H1 (cell line): ENCODE measurements around the gene SRRM4. TPM values are rescaled to one million over a fixed set of nuclear protein-coding genes. Genes with fewer than 3 reads are reported as not detected.

Source experiments
- CTCF ChIA-PET: fragments of 300-600 bp; sonication (Branson Sonifier 250); formaldehyde crosslinking; loops from one replicate; lab custom pipeline; 2021; ENCODE audit not compliant: partially characterized antibody; lab: Charles Lee
- POLR2A ChIA-PET: fragments of 300-600 bp; sonication (Branson Sonifier 250); formaldehyde crosslinking; loops from one replicate; lab custom pipeline; 2021; ENCODE audit warnings: inconsistent platforms; ENCODE audit not compliant: partially characterized antibody; lab: Charles Lee
- DNase-seq, 2 experiments: peaks; one replicate each; pipeline versions ENCODE4 v3.0.0 to v3.0.0-alpha.2; 2010 to 2022; ENCODE audit warnings: low spot score in 2 of 2, low read depth in 1 of 2, mixed read lengths in 1 of 2
- FAIRE-seq: peaks from 2 replicates; lab custom pipeline; 2011; peaks lifted over from hg19 to GRCh38; lab: Jason Lieb, UNC
- H2AFZ ChIP-seq: 2 replicates; pipeline ENCODE4 v1.8.1; 2012; ENCODE audit warnings: low read length, inconsistent platforms
- H2AK5ac ChIP-seq: 2 replicates; pipeline ENCODE4 v1.6.1; 2013; ENCODE audit warnings: low read depth, low read length
- H2BK120ac ChIP-seq: replicated peaks from 2 replicates; pipeline ENCODE3; 2013; ENCODE audit warnings: low read depth, low read length, inconsistent platforms
- H2BK12ac ChIP-seq: 2 replicates; pipeline ENCODE4 v1.6.1; 2013; ENCODE audit warnings: low read depth, low read length
- H2BK15ac ChIP-seq: 2 replicates; pipeline ENCODE4 v1.6.1; 2013; ENCODE audit warnings: low read length
- H2BK20ac ChIP-seq: 2 replicates; pipeline ENCODE4 v1.6.1; 2013; ENCODE audit warnings: low read length
- H2BK5ac ChIP-seq: 2 replicates; pipeline ENCODE4 v1.6.1; 2013; ENCODE audit warnings: low read depth, low read length
- H3K14ac ChIP-seq: 2 replicates; pipeline ENCODE4 v1.6.1; 2013; ENCODE audit warnings: inconsistent platforms; ENCODE audit not compliant: insufficient read length
- H3K18ac ChIP-seq: 2 replicates; pipeline ENCODE4 v1.6.1; 2013; ENCODE audit warnings: low read length; ENCODE audit errors: extremely low read depth
- H3K23ac ChIP-seq: 2 replicates; pipeline ENCODE4 v1.6.1; 2013; ENCODE audit warnings: inconsistent platforms; ENCODE audit not compliant: insufficient read length
- H3K23me2 ChIP-seq: 2 replicates; pipeline ENCODE4 v1.6.1; 2013; ENCODE audit warnings: low read depth, low read length
- H3K27ac ChIP-seq: 2 replicates; pipeline ENCODE4 v1.6.1; 2011; ENCODE audit warnings: low read depth, low read length, inconsistent platforms
- H3K27me3 ChIP-seq, 4 experiments: replicated peaks in 1 of 4; 1 replicate in 1 of 4; 2 replicates in 3 of 4; pipeline versions ENCODE4 v1.6.1 to v1.8.1; 2011 to 2013; ENCODE audit warnings: low read length in 3 of 4, mild to moderate bottlenecking in 3 of 4, inconsistent platforms in 2 of 4, mixed read lengths in 2 of 4, moderate library complexity in 1 of 4; ENCODE audit not compliant: control insufficient read depth in 3 of 4, insufficient read depth in 3 of 4; ENCODE audit errors: extremely low read depth in 1 of 4
- H3K36me3 ChIP-seq, 4 experiments: 2 replicates each; pipeline versions ENCODE4 v1.6.1 to v1.8.1; 2011 to 2013; ENCODE audit warnings: mild to moderate bottlenecking in 4 of 4, low read length in 3 of 4, moderate library complexity in 2 of 4, control low read depth in 1 of 4, inconsistent platforms in 1 of 4; ENCODE audit not compliant: insufficient read depth in 4 of 4, control insufficient read depth in 2 of 4
- H3K4ac ChIP-seq: replicated peaks from 2 replicates; pipeline ENCODE3; 2013; ENCODE audit warnings: low read length, low read depth, mixed read lengths, inconsistent platforms; ENCODE audit not compliant: insufficient read length
- H3K4me1 ChIP-seq, 4 experiments: replicated peaks in 1 of 4; 1 replicate in 1 of 4; 2 replicates in 3 of 4; pipeline versions ENCODE4 v1.6.1 to v1.8.1; 2011 to 2013; ENCODE audit warnings: low read length in 3 of 4, inconsistent platforms in 2 of 4, mixed read lengths in 1 of 4; ENCODE audit not compliant: insufficient read depth in 4 of 4, control insufficient read depth in 3 of 4
- H3K4me2 ChIP-seq, 2 experiments: 2 replicates each; pipeline versions ENCODE4 v1.6.1 to v1.8.1; 2011 to 2013; ENCODE audit warnings: low read depth in 2 of 2, low read length in 2 of 2, control low read depth in 1 of 2, inconsistent platforms in 1 of 2, mild to moderate bottlenecking in 1 of 2; ENCODE audit not compliant: insufficient read depth in 1 of 2
- H3K4me3 ChIP-seq, 4 experiments: fragments of 200-600, 300-600 bp in 1 of 4; sonication (generic), shearing (Covaris generic), sonication (Bioruptor Twin) in 1 of 4; 2 replicates each; pipeline versions ENCODE4 v1.5.1 to v1.8.1; 2011 to 2016; ENCODE audit warnings: low read length in 4 of 4, low read depth in 3 of 4, control low read depth in 2 of 4, inconsistent platforms in 2 of 4, mild to moderate bottlenecking in 2 of 4, mixed read lengths in 1 of 4, moderate library complexity in 1 of 4; ENCODE audit not compliant: insufficient read depth in 2 of 4; ENCODE audit errors: extremely low read depth in 1 of 4
- H3K56ac ChIP-seq: replicated peaks from 2 replicates; pipeline ENCODE3; 2013; ENCODE audit warnings: low read depth, mild to moderate bottlenecking, mixed read lengths, low read length, inconsistent platforms; ENCODE audit not compliant: insufficient read length
- H3K79me1 ChIP-seq: 2 replicates; pipeline ENCODE4 v1.6.1; 2013; ENCODE audit warnings: low read depth, low read length, control low read depth
- H3K79me2 ChIP-seq, 2 experiments: 2 replicates each; pipeline versions ENCODE4 v1.6.1 to v1.8.1; 2012 to 2013; ENCODE audit warnings: low read length in 2 of 2, mild to moderate bottlenecking in 2 of 2, inconsistent platforms in 1 of 2; ENCODE audit not compliant: insufficient read depth in 2 of 2, control insufficient read depth in 1 of 2
- H3K9ac ChIP-seq, 4 experiments: replicated peaks in 1 of 4; 1 replicate in 1 of 4; 2 replicates in 3 of 4; pipeline versions ENCODE4 v1.6.1 to v1.8.1; 2011 to 2013; ENCODE audit warnings: low read depth in 3 of 4, low read length in 3 of 4, control low read depth in 2 of 4, mild to moderate bottlenecking in 2 of 4, moderate library complexity in 2 of 4, inconsistent platforms in 1 of 4; ENCODE audit errors: extremely low read depth in 1 of 4
- H3K9me3 ChIP-seq, 2 experiments: 2 replicates each; pipeline versions ENCODE4 v1.6.1 to v1.8.1; 2012 to 2013; ENCODE audit warnings: mild to moderate bottlenecking in 2 of 2, moderate library complexity in 2 of 2, control low read depth in 1 of 2, inconsistent platforms in 1 of 2, low read depth in 1 of 2, low read length in 1 of 2, mixed read lengths in 1 of 2; ENCODE audit not compliant: insufficient read depth in 2 of 2
- H4K20me1 ChIP-seq, 2 experiments: replicated peaks in 1 of 2; 2 replicates each; pipeline versions ENCODE3 to v1.8.1; 2011 to 2013; ENCODE audit warnings: inconsistent platforms in 2 of 2, low read length in 2 of 2, mild to moderate bottlenecking in 1 of 2; ENCODE audit not compliant: insufficient read depth in 2 of 2, control insufficient read depth in 1 of 2
- H4K5ac ChIP-seq: 2 replicates; pipeline ENCODE4 v1.6.1; 2013; ENCODE audit warnings: low read length, low read depth, mixed read lengths, inconsistent platforms; ENCODE audit not compliant: insufficient read length
- H4K8ac ChIP-seq: 2 replicates; pipeline ENCODE4 v1.8.0; 2013; ENCODE audit warnings: mild to moderate bottlenecking, moderate library complexity, low read length, inconsistent platforms; ENCODE audit not compliant: insufficient read depth; ENCODE audit errors: extremely low read depth
- H4K91ac ChIP-seq: replicated peaks from 2 replicates; pipeline ENCODE3; 2013; ENCODE audit warnings: low read length, mixed read lengths, inconsistent platforms; ENCODE audit not compliant: insufficient read length
- BACH1 ChIP-seq: IDR thresholded peaks from 2 replicates; pipeline ENCODE4 v1.6.1; 2012; ENCODE audit warnings: low read length, improper control_type of control experiment
- CBX8 ChIP-seq: fragments of 300-800, 300-1000 bp; sonication (generic); IDR thresholded peaks from 2 replicates; pipeline ENCODE4 v1.7.1; 2016; ENCODE audit warnings: low read depth, low read length, borderline replicate concordance
- CEBPB ChIP-seq: IDR thresholded peaks from 2 replicates; pipeline ENCODE4 v1.6.1; 2012; ENCODE audit warnings: low read depth, low read length
- JUND ChIP-seq: IDR thresholded peaks from 2 replicates; pipeline ENCODE4 v1.6.1; 2011; ENCODE audit warnings: mild to moderate bottlenecking, improper control_type of control experiment, low read length
- RFX5 ChIP-seq: IDR thresholded peaks from 2 replicates; pipeline ENCODE4 v1.6.1; 2011; ENCODE audit warnings: low read depth, low read length, improper control_type of control experiment, borderline replicate concordance
- TAF1 ChIP-seq: IDR thresholded peaks from 2 replicates; pipeline ENCODE4 v1.6.1; 2011; ENCODE audit warnings: mild to moderate bottlenecking, low read depth, low read length
- TAF7 ChIP-seq: optimal IDR thresholded peaks from 2 replicates; pipeline ENCODE3; 2011; ENCODE audit warnings: low read depth, mild to moderate bottlenecking, inconsistent platforms, low read length, moderate library complexity, borderline replicate concordance
- ZNF274 ChIP-seq: IDR thresholded peaks from 2 replicates; pipeline ENCODE4 v1.7.0; 2012; ENCODE audit warnings: low read length, borderline replicate concordance; ENCODE audit errors: extremely low read depth
- WGBS, 2 experiments: shearing (Covaris generic) in 1 of 2; methylation state at CpG; one replicate each; pipeline versions ENCODE4 v1.1.6 to v1.1.7; 2013 to 2015; ENCODE audit warnings: low lambda C conversion rate in 2 of 2, mixed read lengths in 2 of 2, inconsistent platforms in 1 of 2, low coverage in 1 of 2, missing lambda C conversion rate in 1 of 2; ENCODE audit not compliant: insufficient replicate concordance in 2 of 2, insufficient coverage in 1 of 2, insufficient read length in 1 of 2; ENCODE audit errors: extremely low coverage in 1 of 2, missing lambda C conversion rate in 1 of 2; 5-methylcytosine and 5-hydroxymethylcytosine counted together
- polyA plus RNA-seq, 7 experiments: library from polyadenylated mRNA; depleted of rRNA in 3 of 7; stranded (reverse) in 5 of 7; unstranded in 2 of 7; fragments of >200 nt in 5 of 7; fragments of 200-250 nt in 2 of 7; gene quantifications; 1 replicate in 5 of 7; 2 replicates in 1 of 7; 4 replicates in 1 of 7; pipeline versions ENCODE4 v1.2.1 to v1.2.3, GENCODE V29; 2011 to 2013; ENCODE audit warnings: missing spikeins in 2 of 7, mixed read lengths in 2 of 7
- total RNA-seq: library from RNA; stranded (reverse); fragmentation: NEBNext Ultra II Directional; extraction: Animal tissue kit (Norgen Biotek cat#: 25700); gene quantifications from 2 replicates; pipeline ENCODE4 v1.2.1, GENCODE V29; 2021
- TF ChIP-seq, protein P1 (sequence below): IDR thresholded peaks from 2 replicates; pipeline ENCODE4 v1.6.1; 2011; ENCODE audit warnings: low read length, improper control_type of control experiment
- TF ChIP-seq, protein P2 (sequence below), 3 experiments: IDR thresholded peaks; 1 replicate in 2 of 3; 2 replicates in 1 of 3; pipeline versions ENCODE4 v1.5.1 to v1.6.1; 2011; ENCODE audit warnings: low read length in 3 of 3, mild to moderate bottlenecking in 3 of 3, inconsistent platforms in 2 of 3, low read depth in 1 of 3, moderate library complexity in 1 of 3; ENCODE audit not compliant: insufficient read depth in 1 of 3; ENCODE audit errors: control extremely low read depth in 1 of 3

Gene SRRM4
- total and polyA plus RNA-seq, 2 of the 8 experiments (the other 6 are each of a cell fraction or from before 2014, with no cell fraction given) = 0.53 to 1.1 TPM

DNA sequence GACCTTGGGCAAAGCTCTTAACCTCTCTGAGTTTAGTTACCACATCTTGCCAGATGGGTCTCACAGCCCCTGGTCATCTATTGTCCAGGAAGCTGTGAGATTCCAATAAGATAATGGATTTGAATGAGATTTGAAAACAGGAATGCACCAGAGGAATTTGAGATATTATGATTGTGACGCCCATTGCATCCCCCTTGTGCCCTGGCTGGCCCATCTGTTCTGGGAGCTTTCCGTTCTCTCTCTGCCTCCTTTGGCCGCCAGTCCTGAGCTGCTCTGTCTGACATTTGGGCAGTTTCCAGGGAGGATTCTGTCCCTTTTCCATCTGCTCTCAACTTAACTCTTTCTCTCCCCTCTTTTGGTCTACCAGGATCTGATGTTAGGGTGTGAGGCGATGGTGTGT, 24.6 kb downstream of the SRRM4 start:
- no peaks in the 10 kb centered on the region for H3K9me3 ChIP-seq
- H4K8ac ChIP-seq = no peak overlapping the region
- H2BK120ac ChIP-seq = no peak overlapping the region
- WGBS, 2 experiments = 84% methylated on average over 4 of the region's 4 CpGs; no CpG with 5 or more reads in 1 of the 2 experiments
- H3K4ac ChIP-seq = no peak overlapping the region
- no peak overlapping the region for H3K14ac ChIP-seq
- no peaks in the 10 kb centered on the region; a peak in 1 of 7 replicates for H3K27me3 ChIP-seq
- no peaks in the 10 kb centered on the region for H3K79me1 ChIP-seq
- H2BK20ac ChIP-seq = no peak overlapping the region
- H3K23me2 ChIP-seq = no peaks in the 10 kb centered on the region; the same call in 1 of the 2 replicates
- no peak overlapping the region for H2BK5ac ChIP-seq
- no peak overlapping the region for H3K4me3 ChIP-seq
- FAIRE-seq (no peak), DNase-seq (no peak)
- no peak overlapping the region for H4K5ac ChIP-seq
- no peak overlapping the region for H2AK5ac ChIP-seq
- H3K79me2 ChIP-seq = no peaks in the 10 kb centered on the region
- H2BK12ac ChIP-seq = no peak overlapping the region; the same call in 1 of the 2 replicates
- H3K23ac ChIP-seq = no peak overlapping the region
- H4K20me1 ChIP-seq = no peaks in the 10 kb centered on the region
- H3K9ac ChIP-seq = no peak overlapping the region
- no peak overlapping the region for H3K4me2 ChIP-seq
- H4K91ac ChIP-seq = no peak overlapping the region
- no peak overlapping the region for H3K27ac ChIP-seq
- no peaks in the 10 kb centered on the region for H3K36me3 ChIP-seq
- no peak overlapping the region for H3K56ac ChIP-seq
- H2AFZ ChIP-seq = no peak overlapping the region
- ChIA-PET CTCF (interaction anchor here (0.8 to 2.8 kb wide), 5 partner anchors 14 to 442 kb away, joined by 3 to 9 read pairs (median 4); no protein-coding TSS in a partner anchor), POLR2A (interaction anchor here (1.3 to 1.6 kb wide), 4 partner anchors 15 to 149 kb away, joined by 3 to 4 read pairs (median 3); no protein-coding TSS in a partner anchor)
- peaks cover 15 to 30% (median 23%) of the 10 kb centered on the region in 4 experiments for H3K4me1 ChIP-seq
- H2BK15ac ChIP-seq = peak overlapping the region; percentile 47; the same call in 1 of the 2 replicates
- no peak overlapping the region for H3K18ac ChIP-seq
- TF ChIP-seq, protein P1, sequence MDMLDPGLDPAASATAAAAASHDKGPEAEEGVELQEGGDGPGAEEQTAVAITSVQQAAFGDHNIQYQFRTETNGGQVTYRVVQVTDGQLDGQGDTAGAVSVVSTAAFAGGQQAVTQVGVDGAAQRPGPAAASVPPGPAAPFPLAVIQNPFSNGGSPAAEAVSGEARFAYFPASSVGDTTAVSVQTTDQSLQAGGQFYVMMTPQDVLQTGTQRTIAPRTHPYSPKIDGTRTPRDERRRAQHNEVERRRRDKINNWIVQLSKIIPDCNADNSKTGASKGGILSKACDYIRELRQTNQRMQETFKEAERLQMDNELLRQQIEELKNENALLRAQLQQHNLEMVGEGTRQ = no peak
- TF ChIP-seq ZNF274 (no peak), CEBPB (no peak), BACH1 (no peak), RFX5 (no peak), CBX8 (no peak), JUND (no peak), TAF7 (no peak), TAF1 (no peak)
- TF ChIP-seq, protein P2, sequence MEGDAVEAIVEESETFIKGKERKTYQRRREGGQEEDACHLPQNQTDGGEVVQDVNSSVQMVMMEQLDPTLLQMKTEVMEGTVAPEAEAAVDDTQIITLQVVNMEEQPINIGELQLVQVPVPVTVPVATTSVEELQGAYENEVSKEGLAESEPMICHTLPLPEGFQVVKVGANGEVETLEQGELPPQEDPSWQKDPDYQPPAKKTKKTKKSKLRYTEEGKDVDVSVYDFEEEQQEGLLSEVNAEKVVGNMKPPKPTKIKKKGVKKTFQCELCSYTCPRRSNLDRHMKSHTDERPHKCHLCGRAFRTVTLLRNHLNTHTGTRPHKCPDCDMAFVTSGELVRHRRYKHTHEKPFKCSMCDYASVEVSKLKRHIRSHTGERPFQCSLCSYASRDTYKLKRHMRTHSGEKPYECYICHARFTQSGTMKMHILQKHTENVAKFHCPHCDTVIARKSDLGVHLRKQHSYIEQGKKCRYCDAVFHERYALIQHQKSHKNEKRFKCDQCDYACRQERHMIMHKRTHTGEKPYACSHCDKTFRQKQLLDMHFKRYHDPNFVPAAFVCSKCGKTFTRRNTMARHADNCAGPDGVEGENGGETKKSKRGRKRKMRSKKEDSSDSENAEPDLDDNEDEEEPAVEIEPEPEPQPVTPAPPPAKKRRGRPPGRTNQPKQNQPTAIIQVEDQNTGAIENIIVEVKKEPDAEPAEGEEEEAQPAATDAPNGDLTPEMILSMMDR (IDR thresholded peaks at IDR 0.05; ENCODE audit: control extremely low read depth in 1 of 3, insufficient read depth in 1 of 3, low read depth in 1 of 3, low read length in 3 of 3) = no peak
